CD4-positive, alpha-beta T cell (primary cell): ENCODE measurements around the gene MBOAT1. TPM values are rescaled to one million over a fixed set of nuclear protein-coding genes. Genes with fewer than 3 reads are reported as not detected.

Experiments used
- ATAC-seq: fragments of 200-7000 bp; cut with Tn5 transposase; one replicate; pipeline ENCODE4 v1.10.0; 2022; ENCODE audit warnings: mild to moderate bottlenecking; ENCODE audit not compliant: poor library complexity
- CTCF ChIA-PET: fragments of 350-600 bp; sonication (Branson Sonifier 250); formaldehyde crosslinking; loops from one replicate; lab custom pipeline; 2021; ENCODE audit warnings: antibody characterized with exemption, inconsistent platforms; lab: Charles Lee
- POLR2A ChIA-PET: fragments of 350-600 bp; sonication (Branson Sonifier 250); formaldehyde crosslinking; loops from one replicate; lab custom pipeline; 2021; ENCODE audit warnings: antibody characterized with exemption, inconsistent platforms; lab: Charles Lee
- DNase-seq, 14 experiments: peaks; one replicate each; pipeline ENCODE4 v3.0.0-alpha.2; 2013 to 2020; ENCODE audit warnings: mixed read lengths in 2 of 14
- H3K27ac ChIP-seq, 2 donors: one replicate each; pipeline versions ENCODE4 v1.5.1 to v1.7.0; 2013; ENCODE audit warnings: low read length in 2 of 2, low read depth in 1 of 2, mild to moderate bottlenecking in 1 of 2
- H3K27me3 ChIP-seq, 2 experiments: 1 replicate in 1 of 2; 2 replicates in 1 of 2; pipeline versions ENCODE4 v1.6.1 to v1.7.0; 2013; ENCODE audit warnings: low read length in 2 of 2, control low read depth in 1 of 2, mild to moderate bottlenecking in 1 of 2, moderate library complexity in 1 of 2; ENCODE audit not compliant: insufficient read depth in 2 of 2, control insufficient read depth in 1 of 2
- H3K36me3 ChIP-seq: one replicate; pipeline ENCODE4 v1.6.1; 2013; ENCODE audit warnings: low read length, control low read depth; ENCODE audit not compliant: insufficient read depth
- H3K4me1 ChIP-seq: one replicate; pipeline ENCODE4 v1.6.1; 2013; ENCODE audit warnings: low read length, control low read depth; ENCODE audit not compliant: insufficient read depth
- H3K4me3 ChIP-seq: one replicate; pipeline ENCODE4 v1.5.1; 2013; ENCODE audit warnings: mild to moderate bottlenecking, low read length, moderate library complexity
- H3K9me3 ChIP-seq, 2 experiments: 1 replicate in 1 of 2; 2 replicates in 1 of 2; pipeline versions ENCODE4 v1.6.1 to v1.7.0; 2013; ENCODE audit warnings: low read length in 2 of 2, mild to moderate bottlenecking in 2 of 2, control low read depth in 1 of 2, moderate library complexity in 1 of 2; ENCODE audit not compliant: control insufficient read depth in 1 of 2, insufficient read depth in 1 of 2
- H3K27ac Mint-ChIP-seq: one replicate; pipeline ENCODE4 v1.8.0; 2020; ENCODE audit warnings: mixed read lengths
- H3K27me3 Mint-ChIP-seq: one replicate; pipeline ENCODE4 v1.8.0; 2021; ENCODE audit warnings: mixed read lengths
- H3K36me3 Mint-ChIP-seq: one replicate; pipeline ENCODE4 v1.8.0; 2021; ENCODE audit warnings: low read depth, mixed read lengths
- H3K4me1 Mint-ChIP-seq: one replicate; pipeline ENCODE4 v1.8.0; 2021; ENCODE audit warnings: low read depth, mixed read lengths
- H3K4me3 Mint-ChIP-seq: one replicate; pipeline ENCODE4 v1.8.0; 2020; ENCODE audit warnings: mild to moderate bottlenecking, mixed read lengths
- H3K9me3 Mint-ChIP-seq: one replicate; pipeline ENCODE4 v1.8.0; 2020; ENCODE audit warnings: mixed read lengths
- intact Hi-C, 2 experiments: fragments of 100-400 bp; cut with DNase I in 1 of 2; cut with micrococcal nuclease in 1 of 2; formaldehyde crosslinking; loops; one replicate each; pipeline versions ENCODE4 v1.15.1 to v1.9.0; 2023 to 2025; cut with DNase I, micrococcal nuclease
- total RNA-seq, 174 experiments: library from RNA in 2 of 174; stranded (reverse) in 2 of 174; gene quantifications; one replicate each; pipeline ENCODE4 v1.2.3 and lab custom pipeline; 2021 to 2026
- TF ChIP-seq, protein P1 (sequence below): fragments of 200-600 bp; IDR thresholded peaks from one replicate; pipeline ENCODE4 v1.8.0; 2022; ENCODE audit warnings: antibody characterized with exemption, mild to moderate bottlenecking

The MBOAT1 gene
- total RNA-seq, 2 experiments from 2014 or later, result 17.2 to 18.5 TPM

DNA sequence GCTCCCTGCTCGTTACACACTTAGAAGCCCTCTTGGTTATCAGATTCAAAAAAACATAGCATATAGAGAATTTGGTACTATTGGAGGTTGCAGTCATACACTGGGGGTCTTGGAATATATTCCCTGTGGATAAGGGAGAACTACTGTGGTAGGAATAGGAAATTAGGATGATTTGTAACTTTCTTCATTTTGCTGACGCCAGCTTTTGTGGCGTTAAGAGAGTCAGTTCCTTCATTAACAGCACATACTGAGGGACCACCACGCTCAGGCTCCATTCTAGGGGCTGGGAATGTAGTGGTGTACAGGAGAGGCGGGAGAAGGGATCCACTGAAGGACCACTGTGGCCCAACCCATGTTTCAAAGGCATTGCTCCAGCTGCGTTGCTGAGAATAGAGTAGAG is 140.3 kb downstream of the MBOAT1 start:
- CTCF ChIA-PET, result no interaction called here
- H3K27ac ChIP-seq, result no peak overlapping the region
- no peak overlapping the region for H3K4me3 Mint-ChIP-seq
- peaks cover 7 to 8% of the 10 kb centered on the region in 2 experiments for H3K9me3 ChIP-seq
- ATAC-seq, result no peak
- H3K4me1 ChIP-seq, result no peaks in the 10 kb centered on the region
- peaks cover 5% of the 10 kb centered on the region for H3K27me3 Mint-ChIP-seq
- no peak overlapping the region for H3K27ac Mint-ChIP-seq
- intact Hi-C loops, result no loop called here
- no peaks in the 10 kb centered on the region for H3K36me3 Mint-ChIP-seq
- H3K4me3 ChIP-seq, result no peak overlapping the region
- DNase-seq, result no peak
- no peaks in the 10 kb centered on the region for H3K36me3 ChIP-seq
- POLR2A ChIA-PET, result no interaction called here
- peaks cover 23% of the 10 kb centered on the region for H3K9me3 Mint-ChIP-seq
- TF ChIP-seq, protein P1, sequence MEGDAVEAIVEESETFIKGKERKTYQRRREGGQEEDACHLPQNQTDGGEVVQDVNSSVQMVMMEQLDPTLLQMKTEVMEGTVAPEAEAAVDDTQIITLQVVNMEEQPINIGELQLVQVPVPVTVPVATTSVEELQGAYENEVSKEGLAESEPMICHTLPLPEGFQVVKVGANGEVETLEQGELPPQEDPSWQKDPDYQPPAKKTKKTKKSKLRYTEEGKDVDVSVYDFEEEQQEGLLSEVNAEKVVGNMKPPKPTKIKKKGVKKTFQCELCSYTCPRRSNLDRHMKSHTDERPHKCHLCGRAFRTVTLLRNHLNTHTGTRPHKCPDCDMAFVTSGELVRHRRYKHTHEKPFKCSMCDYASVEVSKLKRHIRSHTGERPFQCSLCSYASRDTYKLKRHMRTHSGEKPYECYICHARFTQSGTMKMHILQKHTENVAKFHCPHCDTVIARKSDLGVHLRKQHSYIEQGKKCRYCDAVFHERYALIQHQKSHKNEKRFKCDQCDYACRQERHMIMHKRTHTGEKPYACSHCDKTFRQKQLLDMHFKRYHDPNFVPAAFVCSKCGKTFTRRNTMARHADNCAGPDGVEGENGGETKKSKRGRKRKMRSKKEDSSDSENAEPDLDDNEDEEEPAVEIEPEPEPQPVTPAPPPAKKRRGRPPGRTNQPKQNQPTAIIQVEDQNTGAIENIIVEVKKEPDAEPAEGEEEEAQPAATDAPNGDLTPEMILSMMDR, result no peak
- H3K27me3 ChIP-seq, result peaks cover 0 to 3% of the 10 kb centered on the region in 2 experiments
- no peaks in the 10 kb centered on the region for H3K4me1 Mint-ChIP-seq

DNA sequence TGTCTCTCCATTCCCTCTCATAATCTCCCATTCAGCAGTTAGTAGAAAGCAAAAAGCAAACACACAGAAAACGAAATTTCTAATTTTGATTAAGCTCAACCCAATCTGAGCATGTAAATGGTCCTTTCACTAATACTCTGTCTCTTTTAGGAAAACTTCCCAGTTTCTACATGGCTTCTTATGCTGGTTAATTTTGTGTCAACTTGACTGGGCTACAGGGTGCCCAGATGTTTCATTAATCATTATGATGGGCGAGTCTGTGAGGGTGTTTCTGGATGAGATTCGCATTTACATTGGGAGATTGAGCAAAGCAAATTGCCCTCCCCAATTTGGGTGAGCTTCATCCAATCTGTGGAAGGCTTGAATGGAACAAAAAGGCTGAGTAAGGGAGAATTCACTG is 142.2 kb downstream of the MBOAT1 start:
- no peak overlapping the region for H3K27ac ChIP-seq
- no peaks in the 10 kb centered on the region for H3K36me3 ChIP-seq
- TF ChIP-seq, protein P1, result no peak
- H3K27me3 Mint-ChIP-seq, result peaks cover 5% of the 10 kb centered on the region
- no peak overlapping the region for H3K4me3 ChIP-seq
- H3K36me3 Mint-ChIP-seq, result no peaks in the 10 kb centered on the region
- no peaks in the 10 kb centered on the region for H3K4me1 Mint-ChIP-seq
- H3K27ac Mint-ChIP-seq, result no peak overlapping the region
- ChIA-PET CTCF (no interaction called here), POLR2A (no interaction called here)
- ATAC-seq, result no peak
- peaks cover 3 to 6% of the 10 kb centered on the region in 2 experiments for H3K9me3 ChIP-seq
- peaks cover 0 to 3% of the 10 kb centered on the region in 2 experiments for H3K27me3 ChIP-seq
- peaks cover 11% of the 10 kb centered on the region for H3K9me3 Mint-ChIP-seq
- no peaks in the 10 kb centered on the region for H3K4me1 ChIP-seq
- intact Hi-C loops, result no loop called here
- DNase-seq, result no peak
- no peak overlapping the region for H3K4me3 Mint-ChIP-seq

DNA sequence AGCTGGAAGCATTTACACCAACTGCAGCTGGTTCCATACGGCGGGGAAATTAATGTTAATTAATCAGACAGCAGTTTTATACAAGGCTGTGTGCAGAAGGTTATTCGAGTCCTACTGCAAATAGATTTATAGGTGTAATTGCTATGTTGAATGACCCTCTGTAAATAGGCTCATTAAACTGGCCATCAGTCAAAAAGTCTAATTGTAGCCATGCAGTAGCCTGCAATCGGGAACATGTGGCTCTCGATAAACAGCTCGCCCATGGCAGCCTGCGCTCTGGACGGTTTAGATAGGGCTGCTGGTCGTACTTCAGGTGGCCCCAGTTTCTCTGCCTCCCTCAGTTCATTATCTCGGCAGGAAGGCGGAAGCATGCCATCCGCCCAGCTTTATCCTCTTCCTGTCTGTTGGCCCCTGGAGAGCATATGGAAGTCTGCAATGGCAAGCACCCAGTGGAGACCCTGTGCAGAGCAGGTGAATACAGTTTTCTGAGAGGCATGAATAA is 143.2 kb downstream of the MBOAT1 start:
- Histone ChIP-seq H3K4me3 (no peak overlapping the region), H3K27me3 (no peaks in the 10 kb centered on the region), H3K27ac (no peak overlapping the region), H3K9me3 (no peaks in the 10 kb centered on the region), H3K4me1 (no peaks in the 10 kb centered on the region), H3K36me3 (no peaks in the 10 kb centered on the region)
- peaks cover 11% of the 10 kb centered on the region for H3K9me3 Mint-ChIP-seq
- no peaks in the 10 kb centered on the region for H3K4me1 Mint-ChIP-seq
- POLR2A ChIA-PET, result no interaction called here
- TF ChIP-seq, protein P1, result no peak
- intact Hi-C loops, result no loop called here
- ATAC-seq, result no peak
- CTCF ChIA-PET, result no interaction called here
- peaks cover 5% of the 10 kb centered on the region for H3K27me3 Mint-ChIP-seq
- no peaks in the 10 kb centered on the region for H3K36me3 Mint-ChIP-seq
- H3K27ac Mint-ChIP-seq, result no peak overlapping the region
- DNase-seq, result no peak
- H3K4me3 Mint-ChIP-seq, result no peak overlapping the region
